Mucosa of stomach (tissue), 1 donor: ENCODE data around the gene ADGRG3.
"Not testable (repeated sequence)": the region's sequence is repeated elsewhere in the genome, so short reads cannot be mapped to it uniquely, and the experiment has no call there.

ENCODE experiments used
- H3K27me3 ChIP-seq: one replicate; pipeline ENCODE4 v1.7.0; 2013; ENCODE audit warnings: mild to moderate bottlenecking, low read length; ENCODE audit not compliant: control insufficient read depth, insufficient read depth
- H3K36me3 ChIP-seq: one replicate; pipeline ENCODE4 v1.7.0; 2013; ENCODE audit warnings: low read length; ENCODE audit not compliant: control insufficient read depth, insufficient read depth
- H3K4me1 ChIP-seq: one replicate; pipeline ENCODE4 v1.7.0; 2013; ENCODE audit warnings: mild to moderate bottlenecking, low read length; ENCODE audit not compliant: control insufficient read depth, insufficient read depth
- H3K4me3 ChIP-seq: one replicate; pipeline ENCODE4 v1.7.0; 2013; ENCODE audit warnings: low read length
- H3K9ac ChIP-seq: one replicate; pipeline ENCODE4 v1.7.0; 2013; ENCODE audit warnings: mild to moderate bottlenecking, low read length, moderate library complexity
- H3K9me3 ChIP-seq: one replicate; pipeline ENCODE4 v1.7.0; 2013; ENCODE audit warnings: mild to moderate bottlenecking, low read length, moderate library complexity; ENCODE audit not compliant: control insufficient read depth
- donor health status: Pancreatic carcinoma.

The ADGRG3 gene

DNA sequence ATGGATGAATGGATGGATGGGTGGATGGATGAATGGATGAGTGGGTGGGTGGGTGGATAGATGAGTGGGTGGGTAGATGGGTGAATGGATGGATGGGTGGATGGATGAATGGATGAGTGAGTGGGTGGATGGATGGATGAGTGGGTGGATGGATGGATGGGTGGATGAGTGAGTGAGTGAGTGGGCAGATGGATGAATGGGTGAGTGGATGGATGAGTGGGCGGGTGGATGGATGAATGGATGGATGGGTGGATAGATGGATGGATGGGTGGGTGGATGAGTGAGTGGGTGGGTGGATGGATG is 61.0 kb downstream of the ADGRG3 start:
- H3K9ac ChIP-seq: no peak overlapping the region
- H3K36me3 ChIP-seq: no peaks in the 10 kb centered on the region
- no peaks in the 10 kb centered on the region for H3K4me1 ChIP-seq
- H3K4me3 ChIP-seq: no peak overlapping the region
- no peaks in the 10 kb centered on the region for H3K27me3 ChIP-seq
- no peaks in the 10 kb centered on the region for H3K9me3 ChIP-seq

DNA sequence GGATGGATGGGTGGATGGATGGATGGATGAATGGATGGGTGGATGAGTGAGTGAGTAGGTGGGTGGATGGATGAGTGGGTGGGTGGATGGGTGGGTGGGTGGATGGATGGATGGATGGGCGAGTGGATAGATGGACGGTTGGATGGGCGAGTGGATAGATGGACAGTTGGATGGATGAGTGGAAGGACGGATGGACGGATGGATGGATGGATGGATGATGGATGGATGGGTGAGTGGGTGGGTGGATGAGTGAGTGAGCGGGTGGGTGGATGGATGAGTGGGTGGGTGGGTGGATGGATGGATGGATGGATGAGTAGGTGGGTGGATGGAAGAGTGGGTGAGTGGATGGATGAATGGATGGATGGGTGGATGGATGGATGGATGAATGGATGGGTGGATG is 61.7 kb downstream of the ADGRG3 start:
- not testable (repeated sequence) for H3K4me3 ChIP-seq, H3K9me3 ChIP-seq, H3K36me3 ChIP-seq, H3K4me1 ChIP-seq, H3K27me3 ChIP-seq, H3K9ac ChIP-seq

DNA sequence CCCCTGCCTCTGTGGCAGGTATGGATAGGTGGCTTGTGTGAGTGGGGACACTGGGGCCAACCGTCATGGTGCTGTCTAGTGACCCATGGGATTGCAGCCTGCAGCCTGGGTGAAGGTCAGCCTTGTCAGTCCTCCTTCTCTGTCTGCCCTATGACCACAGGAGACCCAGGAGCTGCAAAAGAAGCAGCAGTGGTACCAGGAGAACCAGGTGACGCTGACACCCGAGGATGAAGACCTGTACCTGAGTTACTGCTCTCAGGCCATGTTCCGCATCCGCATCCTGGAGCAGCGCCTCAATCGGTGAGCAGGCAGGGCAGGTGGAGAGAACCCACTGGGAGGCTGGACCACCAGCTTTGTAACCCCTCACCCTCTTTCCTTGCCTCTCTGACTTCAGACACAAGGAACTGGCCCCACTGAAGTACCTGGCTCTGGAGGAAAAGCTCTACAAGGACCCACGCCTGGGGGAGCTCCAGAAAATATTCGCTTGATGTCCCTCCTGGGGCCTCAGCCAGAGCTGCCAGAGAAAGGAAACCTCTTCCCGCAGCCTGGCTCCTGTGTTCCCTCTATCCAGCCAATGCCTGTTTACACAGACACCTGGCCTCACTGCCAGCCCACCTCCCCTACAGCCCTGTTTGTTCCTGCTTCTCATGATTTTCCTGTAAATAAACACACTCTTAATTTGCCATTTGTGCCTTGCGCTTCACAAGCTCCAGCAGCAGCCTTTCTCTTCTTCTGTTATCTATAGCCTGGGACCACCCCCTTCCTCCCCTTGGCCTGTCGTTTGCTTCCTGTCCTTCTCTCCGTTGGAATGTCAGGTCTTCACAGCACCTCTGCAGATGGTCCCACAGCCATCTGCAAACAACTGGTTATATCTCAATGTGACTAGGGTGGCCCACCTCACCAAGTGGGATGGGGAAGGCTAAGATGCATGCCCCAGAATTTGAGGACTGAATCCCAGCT is 62.9 kb downstream of the ADGRG3 start:
- no peak overlapping the region for H3K4me3 ChIP-seq
- H3K4me1 ChIP-seq: peaks cover 6% of the 10 kb centered on the region
- no peaks in the 10 kb centered on the region for H3K27me3 ChIP-seq
- no peaks in the 10 kb centered on the region for H3K36me3 ChIP-seq
- H3K9ac ChIP-seq: no peak overlapping the region
- H3K9me3 ChIP-seq: no peaks in the 10 kb centered on the region

DNA sequence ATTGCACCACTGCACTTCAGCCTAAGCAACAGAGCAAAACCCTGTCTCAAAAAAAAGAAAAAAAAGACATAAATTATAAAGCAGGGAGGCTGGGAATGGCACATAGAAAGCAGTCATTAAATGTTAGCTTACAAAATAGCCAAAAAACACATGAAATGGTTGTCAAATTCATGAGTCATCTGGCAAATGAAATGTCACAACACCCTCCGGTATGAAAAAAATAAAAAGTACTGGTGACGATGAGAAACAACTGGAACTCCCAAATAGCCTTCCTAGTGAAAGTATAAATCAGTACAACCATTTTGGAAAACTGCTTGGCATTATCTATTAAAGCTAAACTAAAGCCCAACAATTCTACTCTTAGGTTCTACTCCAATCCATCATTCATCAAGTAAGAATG is 63.9 kb downstream of the ADGRG3 start:
- Histone ChIP-seq H3K4me1 (peaks cover 14% of the 10 kb centered on the region), H3K36me3 (no peaks in the 10 kb centered on the region), H3K27me3 (no peaks in the 10 kb centered on the region)

DNA sequence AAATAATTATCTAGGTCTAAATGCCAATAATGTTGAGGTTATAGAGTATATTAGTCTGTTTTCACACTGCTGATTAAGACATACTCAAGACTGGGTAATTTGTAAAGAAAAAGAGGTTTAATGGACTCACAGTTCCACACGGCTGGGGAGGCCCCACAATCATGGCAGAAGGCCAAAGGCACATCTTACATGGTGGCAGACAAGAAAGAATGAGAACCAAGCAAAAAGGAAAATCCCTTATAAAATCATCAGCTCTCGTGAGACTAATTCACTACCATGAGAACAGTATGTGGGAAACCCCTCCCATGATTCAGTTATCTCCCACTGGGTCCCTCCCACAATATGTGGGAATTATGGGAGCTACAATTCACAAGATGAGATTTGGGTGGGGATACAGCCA is 64.6 kb downstream of the ADGRG3 start:
- Histone ChIP-seq H3K4me3 (no peak overlapping the region), H3K9me3 (no peaks in the 10 kb centered on the region), H3K9ac (no peak overlapping the region), H3K27me3 (no peaks in the 10 kb centered on the region), H3K4me1 (peaks cover 20% of the 10 kb centered on the region), H3K36me3 (no peaks in the 10 kb centered on the region)

More for the DNA sequence above, 63.9 kb downstream of the ADGRG3 start:
- H3K4me3 ChIP-seq: no peak overlapping the region
- H3K9ac ChIP-seq: no peak overlapping the region
- no peaks in the 10 kb centered on the region for H3K9me3 ChIP-seq

DNA sequence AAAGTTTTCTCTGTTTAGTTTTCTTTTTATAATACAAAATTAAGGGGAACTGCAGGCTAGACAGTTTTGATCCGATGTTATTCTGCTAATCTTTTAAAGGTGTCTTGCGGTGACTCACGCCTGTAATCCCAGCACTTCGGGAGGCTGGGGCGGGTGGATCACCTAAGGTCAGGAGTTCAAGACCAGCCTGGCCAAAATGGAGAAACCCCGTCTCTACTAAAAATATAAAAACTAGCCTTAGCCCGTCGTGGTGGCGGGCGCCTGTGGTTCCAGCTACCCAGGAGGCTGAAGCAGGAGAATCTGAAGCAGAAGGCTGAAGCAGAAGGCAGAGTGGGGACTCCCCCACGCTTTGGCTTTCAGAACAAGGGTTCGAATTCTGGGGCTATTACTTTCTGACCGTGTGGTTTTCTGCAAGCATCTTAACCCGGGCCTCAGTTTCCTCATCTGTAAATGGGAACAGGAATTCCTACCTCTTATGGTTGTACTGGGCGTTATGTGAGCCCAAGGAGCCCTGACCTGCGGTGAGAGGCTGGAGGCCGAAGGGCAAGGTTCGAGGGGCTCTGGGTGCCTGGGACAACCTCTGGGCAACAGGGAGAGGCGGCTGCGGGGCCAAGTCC is 66.3 kb downstream of the ADGRG3 start:
- Histone ChIP-seq H3K36me3 (no peaks in the 10 kb centered on the region), H3K9me3 (no peaks in the 10 kb centered on the region), H3K4me1 (peaks cover 20% of the 10 kb centered on the region), H3K9ac (peak overlapping the region; percentile 94), H3K27me3 (no peaks in the 10 kb centered on the region), H3K4me3 (peak overlapping the region; percentile 90)

DNA sequence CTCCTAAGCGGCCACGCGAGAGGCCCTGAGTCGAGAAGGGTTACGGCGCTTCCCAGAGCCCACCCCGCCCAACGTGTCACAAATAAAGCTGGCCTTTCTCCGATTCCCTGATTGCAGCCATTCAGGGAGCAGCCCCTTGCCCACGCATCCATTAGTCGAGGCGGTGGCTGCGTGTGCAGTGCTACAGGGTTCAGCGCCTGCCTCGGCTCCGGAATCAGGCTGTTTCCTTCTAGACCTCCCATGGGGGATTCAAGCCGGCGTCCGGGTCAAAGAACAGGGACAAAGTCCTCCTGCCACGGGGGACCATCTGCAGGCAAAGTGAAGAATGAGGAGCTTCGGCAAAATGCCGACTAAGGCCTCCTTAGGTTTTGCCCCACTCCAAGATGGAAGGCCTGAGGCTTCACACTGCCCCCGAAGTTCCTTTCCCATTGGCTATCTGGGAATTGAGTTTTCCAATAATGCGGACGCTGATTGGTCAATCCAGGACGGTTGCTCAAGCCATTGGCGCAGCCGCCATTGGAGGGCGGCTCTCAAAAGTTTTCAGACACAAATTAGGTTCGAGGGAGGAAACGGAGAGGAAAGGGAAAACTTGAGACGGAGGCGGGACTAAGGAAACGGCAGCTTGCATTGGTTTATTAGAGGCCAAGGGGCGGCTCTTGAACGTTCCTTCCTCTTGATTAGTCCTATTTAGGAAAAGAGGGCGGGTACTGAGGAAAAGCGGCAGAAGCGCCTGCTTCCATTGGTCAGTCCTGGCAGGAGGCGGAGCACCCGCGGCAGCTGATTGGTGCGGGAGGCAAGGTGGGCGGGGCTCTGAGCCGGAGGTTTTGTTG is 67.0 kb downstream of the ADGRG3 start:
- H3K9ac ChIP-seq: peak overlapping the region; percentile 94
- peak overlapping the region; percentile 90 for H3K4me3 ChIP-seq
- peaks cover 20% of the 10 kb centered on the region for H3K4me1 ChIP-seq
- H3K27me3 ChIP-seq: no peaks in the 10 kb centered on the region
- no peaks in the 10 kb centered on the region for H3K9me3 ChIP-seq
- no peaks in the 10 kb centered on the region for H3K36me3 ChIP-seq

DNA sequence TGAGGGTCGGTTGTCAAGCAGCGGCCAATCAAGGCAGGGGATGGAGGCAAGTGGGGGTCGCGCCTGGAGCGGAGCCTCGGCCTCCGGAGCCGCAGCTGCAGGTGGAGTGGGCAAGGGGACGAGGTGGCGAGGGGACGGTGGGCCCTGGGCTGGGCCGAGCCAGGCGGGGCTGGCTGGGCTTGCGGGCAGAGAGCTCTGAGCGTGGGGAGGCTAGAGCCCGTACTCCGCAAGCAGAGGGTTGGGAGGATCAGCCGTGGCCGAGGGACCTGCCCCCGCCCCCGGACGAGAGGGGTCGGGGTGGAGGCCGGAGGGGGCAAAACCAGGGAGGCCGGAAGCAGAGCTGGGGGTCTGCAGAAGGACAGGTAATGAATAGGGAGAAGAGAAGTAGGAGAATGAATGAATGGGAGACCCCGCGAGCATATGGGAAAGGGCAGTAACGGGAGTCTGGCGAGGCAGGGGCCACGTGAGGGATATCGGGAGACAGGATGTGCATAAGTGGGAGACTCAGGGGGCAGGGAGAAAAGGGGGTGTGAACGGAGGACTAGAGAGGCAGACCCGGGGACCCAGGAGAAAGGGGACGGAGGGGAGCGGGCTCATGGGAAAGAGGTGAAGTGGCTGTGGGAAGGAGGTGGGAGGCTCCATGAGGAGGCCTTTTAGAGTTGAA is 67.8 kb downstream of the ADGRG3 start, which contains the start of gene KATNB1:
Gene KATNB1, plus strand, starts transcription at position 16 of the 664 bp plus-strand sequence. CDS start 1,474 bp downstream, outside the sequence.
- H3K4me1 ChIP-seq: peaks cover 20% of the 10 kb centered on the region
- H3K9ac ChIP-seq: peak within 1 kb of the TSS; percentile 94

DNA sequence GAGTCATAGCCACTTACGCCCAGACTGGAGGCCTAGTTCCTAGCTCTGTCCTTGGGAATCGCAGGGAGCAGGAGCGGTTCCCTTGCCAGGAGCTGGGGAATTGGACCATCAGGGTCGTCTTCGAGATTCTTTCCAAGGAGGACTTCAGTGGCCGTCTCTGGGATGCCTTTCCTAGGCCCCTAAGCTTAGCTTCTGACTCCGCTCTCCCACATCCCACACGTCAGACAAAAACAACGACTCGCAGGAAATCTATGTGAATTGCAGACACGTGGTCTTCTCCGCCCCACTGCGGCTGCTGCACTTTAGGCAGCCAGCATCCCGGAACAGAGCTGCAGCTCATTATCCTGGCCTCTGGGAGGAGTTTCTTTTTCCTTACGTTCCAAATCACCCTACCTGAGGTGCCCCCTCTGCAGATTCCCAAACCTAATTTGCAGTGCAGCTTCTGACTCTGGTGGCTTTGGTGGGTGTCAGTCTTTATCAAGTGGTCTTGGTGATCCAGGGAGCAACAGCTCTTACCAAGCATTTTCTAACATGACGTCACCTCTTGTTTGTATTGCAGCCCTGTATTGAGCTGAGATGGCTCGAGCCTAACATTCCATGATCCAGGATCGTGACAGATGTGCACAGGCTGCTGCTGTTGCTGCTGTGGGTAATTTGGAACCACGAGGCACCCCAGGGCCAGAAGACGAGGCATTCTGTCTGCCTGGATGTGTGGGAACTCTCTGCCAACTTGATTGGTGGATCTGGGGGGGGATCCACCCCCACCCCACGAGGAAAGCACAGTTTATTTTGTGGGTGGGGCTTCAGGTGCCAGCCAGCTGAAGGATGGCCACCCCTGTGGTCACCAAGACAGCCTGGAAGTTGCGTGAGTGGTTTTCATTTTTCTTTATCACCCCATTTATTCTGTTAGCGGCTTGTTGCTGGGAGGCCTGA is 68.6 kb downstream of the ADGRG3 start:
- H3K4me3 ChIP-seq: peak overlapping the region; percentile 45
- H3K4me1 ChIP-seq: peaks cover 20% of the 10 kb centered on the region
- peak overlapping the region; percentile 71 for H3K9ac ChIP-seq
- no peaks in the 10 kb centered on the region for H3K36me3 ChIP-seq
- no peaks in the 10 kb centered on the region for H3K27me3 ChIP-seq
- no peaks in the 10 kb centered on the region for H3K9me3 ChIP-seq

More for the DNA sequence above, 67.8 kb downstream of the ADGRG3 start, which contains the start of gene KATNB1:
- H3K27me3 ChIP-seq: no peaks in the 10 kb centered on the region
- H3K4me3 ChIP-seq: peak within 1 kb of the TSS; percentile 90
- H3K9me3 ChIP-seq: no peaks in the 10 kb centered on the region
- H3K36me3 ChIP-seq: no peaks in the 10 kb centered on the region

DNA sequence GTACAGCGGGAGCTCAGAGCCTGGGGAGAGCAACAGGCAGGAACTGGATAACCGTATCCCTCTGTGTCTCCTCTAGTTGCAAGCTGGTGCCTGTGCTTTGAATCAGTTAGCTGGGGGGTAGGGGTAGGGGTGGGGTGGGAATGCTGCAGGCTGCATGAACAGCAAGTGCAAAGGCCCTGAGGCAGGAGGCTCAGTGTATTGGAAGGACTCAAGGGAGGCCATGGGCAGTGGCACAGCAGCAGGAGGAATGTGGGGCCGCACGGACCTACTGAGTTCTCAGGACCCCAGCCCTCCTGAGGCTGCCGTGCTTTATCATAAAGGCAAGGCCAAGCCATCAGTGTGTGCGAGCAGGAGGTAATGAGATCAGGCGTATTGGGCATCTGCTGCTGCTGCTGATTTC is 70.7 kb downstream of the ADGRG3 start:
- no peak overlapping the region for H3K9ac ChIP-seq
- H3K27me3 ChIP-seq: no peaks in the 10 kb centered on the region
- H3K4me3 ChIP-seq: no peak overlapping the region
- H3K9me3 ChIP-seq: no peaks in the 10 kb centered on the region
- no peaks in the 10 kb centered on the region for H3K36me3 ChIP-seq
- peaks cover 20% of the 10 kb centered on the region for H3K4me1 ChIP-seq
